ENCODE measurements around the gene PTPRT.

DNA sequence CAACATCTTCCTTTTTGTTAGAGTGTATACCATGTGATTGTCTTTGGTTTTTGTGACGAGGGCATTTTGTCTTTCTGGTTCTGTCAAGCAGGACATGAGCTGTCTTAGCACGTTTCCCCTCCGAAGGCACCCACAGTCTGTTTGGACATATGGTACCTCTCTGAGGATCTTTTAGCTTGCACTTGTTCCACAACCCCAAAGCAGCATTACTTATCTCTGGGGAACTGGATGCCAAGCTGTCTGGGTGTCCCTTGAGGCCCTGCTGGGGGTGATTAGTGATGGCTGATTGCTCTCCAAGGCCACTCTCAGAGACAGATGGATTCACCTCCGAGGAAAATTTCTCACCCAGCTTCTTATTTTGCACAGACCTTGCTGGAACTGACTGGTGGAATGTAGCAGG is 1126.6 kb downstream of the PTPRT start:
- TF ChIP-seq POLR2A (IDR thresholded peaks at IDR 0.05; ENCODE audit: low read depth, low read length) (no peak), POLR2AphosphoS5 (IDR thresholded peaks at IDR 0.05; ENCODE audit: low read depth, low read length) (no peak)

All from GM12892 (cell line).